Measurements from ENCODE around the gene ACTRT2. TPM values are rescaled to one million over a fixed set of nuclear protein-coding genes. Genes with fewer than 3 reads are reported as not detected.

The ACTRT2 gene
- total and polyA plus RNA-seq, 2 of the 8 experiments (the other 6 are each of a cell fraction or from before 2014, with no cell fraction given) = not detected

DNA sequence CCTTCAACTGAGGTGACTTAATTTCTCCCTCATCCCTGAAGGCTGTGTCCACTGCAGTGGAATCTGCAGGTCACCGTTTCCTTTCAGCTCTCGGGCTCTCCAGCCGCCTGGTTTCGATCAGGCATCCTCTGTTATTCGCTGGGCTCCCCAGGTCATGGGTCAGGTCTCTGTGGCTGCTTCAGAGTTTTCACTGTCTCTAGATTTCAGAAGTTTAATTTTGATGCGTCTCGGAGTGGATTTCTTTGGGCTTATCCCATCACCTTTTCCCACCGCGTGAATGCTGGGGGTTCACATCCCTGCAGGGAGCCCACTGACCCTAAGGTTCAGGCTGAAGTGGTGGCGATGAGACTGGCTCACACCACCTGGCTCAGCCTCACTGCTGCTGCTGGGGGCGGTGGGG, 3.3 kb downstream of the ACTRT2 start (continued):
- no peak for TF ChIP-seq NANOG (IDR thresholded peaks at IDR 0.05; ENCODE audit: insufficient read depth, low read depth, low read length, poor library complexity, severe bottlenecking)

Measured in H1 (cell line).